HCT116 (cell line): ENCODE data around the gene FAM222B.

Experiments used
- EZH2 ChIP-seq: fragments of 200-600 bp; sonication (generic); IDR thresholded peaks from 2 replicates; pipeline ENCODE4 v1.6.1; 2017; ENCODE audit warnings: antibody characterized with exemption, mixed run types
- SRF ChIP-seq: IDR thresholded peaks from 2 replicates; pipeline ENCODE4 v1.6.1; 2012; ENCODE audit warnings: low read depth
- TF ChIP-seq, protein P1 (sequence below), 3 experiments: fragments of 200-600 bp in 1 of 3; sonication (generic) in 1 of 3; IDR thresholded peaks in 2 of 3; conservative IDR thresholded peaks in 1 of 3; 2 replicates each; pipeline ENCODE4 v1.5.1; 2012 to 2017; ENCODE audit warnings: low read depth in 2 of 3, low read length in 2 of 3, antibody characterized with exemption in 1 of 3, borderline replicate concordance in 1 of 3, control low read depth in 1 of 3, mild to moderate bottlenecking in 1 of 3, mixed read lengths in 1 of 3, mixed run types in 1 of 3, moderate library complexity in 1 of 3; ENCODE audit not compliant: insufficient read depth in 1 of 3
- TF ChIP-seq, protein P2 (sequence below): IDR thresholded peaks from 2 replicates; pipeline ENCODE4 v1.6.1; 2012

DNA sequence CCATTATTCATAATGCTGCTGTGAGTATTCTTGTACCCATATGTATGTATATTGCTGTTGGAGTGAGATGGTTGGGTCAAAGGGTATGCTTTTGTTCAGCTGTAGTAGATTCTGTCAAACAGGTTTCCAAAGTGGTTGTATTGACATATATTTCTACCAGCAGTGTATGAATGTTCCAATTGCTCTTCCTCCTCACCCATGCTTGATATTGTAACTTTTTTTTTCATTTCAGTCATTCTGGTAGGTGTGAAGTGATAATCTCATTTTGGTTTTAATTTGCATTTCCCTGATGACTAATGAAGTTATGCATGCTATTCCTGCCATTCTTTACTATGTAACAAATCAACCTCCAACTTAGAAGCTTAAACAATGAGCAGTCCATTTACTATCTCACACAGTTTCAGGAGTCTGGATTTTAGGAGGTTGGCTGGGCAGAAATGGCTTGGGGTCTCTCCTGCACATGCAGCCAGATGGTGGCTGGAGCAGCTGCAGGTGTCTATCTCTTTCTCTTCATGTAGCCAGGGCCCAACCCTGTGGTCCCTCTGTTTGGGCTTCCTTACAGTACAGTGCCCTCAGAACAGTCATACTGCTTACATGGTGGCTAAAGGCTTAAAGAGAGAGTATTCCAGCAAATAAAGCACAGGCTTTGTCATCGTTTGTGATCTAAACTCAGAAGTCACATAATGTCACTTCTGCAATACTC lies 33.4 kb upstream of the FAM222B start:
- TF ChIP-seq, protein P1, sequence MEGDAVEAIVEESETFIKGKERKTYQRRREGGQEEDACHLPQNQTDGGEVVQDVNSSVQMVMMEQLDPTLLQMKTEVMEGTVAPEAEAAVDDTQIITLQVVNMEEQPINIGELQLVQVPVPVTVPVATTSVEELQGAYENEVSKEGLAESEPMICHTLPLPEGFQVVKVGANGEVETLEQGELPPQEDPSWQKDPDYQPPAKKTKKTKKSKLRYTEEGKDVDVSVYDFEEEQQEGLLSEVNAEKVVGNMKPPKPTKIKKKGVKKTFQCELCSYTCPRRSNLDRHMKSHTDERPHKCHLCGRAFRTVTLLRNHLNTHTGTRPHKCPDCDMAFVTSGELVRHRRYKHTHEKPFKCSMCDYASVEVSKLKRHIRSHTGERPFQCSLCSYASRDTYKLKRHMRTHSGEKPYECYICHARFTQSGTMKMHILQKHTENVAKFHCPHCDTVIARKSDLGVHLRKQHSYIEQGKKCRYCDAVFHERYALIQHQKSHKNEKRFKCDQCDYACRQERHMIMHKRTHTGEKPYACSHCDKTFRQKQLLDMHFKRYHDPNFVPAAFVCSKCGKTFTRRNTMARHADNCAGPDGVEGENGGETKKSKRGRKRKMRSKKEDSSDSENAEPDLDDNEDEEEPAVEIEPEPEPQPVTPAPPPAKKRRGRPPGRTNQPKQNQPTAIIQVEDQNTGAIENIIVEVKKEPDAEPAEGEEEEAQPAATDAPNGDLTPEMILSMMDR (IDR thresholded peaks at IDR 0.05 in 2 of 3, conservative IDR thresholded peaks at IDR 0.05 in 1 of 3; ENCODE audit: borderline replicate concordance in 1 of 3, insufficient read depth in 1 of 3, low read depth in 2 of 3, low read length in 2 of 3), result no peak
- TF ChIP-seq EZH2 (no peak), SRF (no peak)
- TF ChIP-seq, protein P2, sequence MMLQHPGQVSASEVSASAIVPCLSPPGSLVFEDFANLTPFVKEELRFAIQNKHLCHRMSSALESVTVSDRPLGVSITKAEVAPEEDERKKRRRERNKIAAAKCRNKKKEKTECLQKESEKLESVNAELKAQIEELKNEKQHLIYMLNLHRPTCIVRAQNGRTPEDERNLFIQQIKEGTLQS, result no peak
